Left kidney (tissue), 2 donors: ENCODE measurements around the gene PPP1R18. TPM values are rescaled to one million over a fixed set of nuclear protein-coding genes. Genes with fewer than 3 reads are reported as not detected.

ENCODE experiments used
- DNase-seq: peaks from one replicate; pipeline ENCODE4 v3.0.0-alpha.2; 2013
- polyA plus RNA-seq: library from polyadenylated mRNA; unstranded; fragments of 120-200 nt; gene quantifications from one replicate; pipeline ENCODE4 v1.2.1, GENCODE V29; 2013; ENCODE audit not compliant: insufficient read length

Gene PPP1R18
- polyA plus RNA-seq, 1 donor: 36.9 TPM

DNA sequence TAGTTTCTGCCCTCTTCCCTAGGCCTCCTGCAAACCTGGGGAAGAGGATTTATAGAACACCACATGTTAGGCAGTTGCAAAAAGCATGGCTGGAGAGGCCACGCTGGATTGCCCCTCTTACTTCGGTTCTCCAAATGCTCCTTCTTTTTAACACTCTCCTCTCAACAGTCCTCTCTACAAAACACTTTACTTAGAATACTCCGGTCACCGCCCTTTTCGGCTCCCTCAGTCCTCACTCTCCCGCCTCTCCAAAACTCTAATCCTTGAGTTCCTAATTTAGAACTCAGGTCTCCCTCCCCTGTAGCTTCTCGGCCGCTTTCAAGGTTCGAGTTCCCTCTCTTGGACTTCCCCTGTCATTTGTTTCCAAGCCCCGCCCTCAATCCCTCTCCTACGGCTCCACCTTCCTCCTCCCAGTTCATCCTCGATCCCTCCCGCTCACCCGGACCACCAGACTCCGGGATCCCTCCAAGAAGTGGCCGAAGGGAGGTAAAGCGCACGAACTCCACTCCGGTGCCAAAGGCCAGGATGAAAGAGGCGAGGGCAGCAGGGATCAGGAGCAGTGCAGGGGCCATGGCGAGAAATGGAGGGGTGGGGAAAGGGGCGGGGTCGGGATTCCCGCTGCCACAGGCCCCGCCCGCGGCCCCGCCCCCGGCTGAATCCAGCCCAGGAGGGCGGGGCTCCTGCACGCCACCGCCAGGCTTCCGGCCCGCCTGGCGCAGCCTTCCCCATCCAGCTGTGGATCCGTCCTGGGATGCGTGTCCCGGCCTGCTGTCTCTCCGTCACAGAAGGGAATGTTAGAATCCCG lies 4.2 kb upstream of the PPP1R18 start, which contains the start of gene NRM:
NRM (minus strand) TSS at position 582 of the 805 bp plus-strand sequence; CDS start at position 572, 10 bp downstream.
- peak; percentile 87 for DNase-seq

DNA sequence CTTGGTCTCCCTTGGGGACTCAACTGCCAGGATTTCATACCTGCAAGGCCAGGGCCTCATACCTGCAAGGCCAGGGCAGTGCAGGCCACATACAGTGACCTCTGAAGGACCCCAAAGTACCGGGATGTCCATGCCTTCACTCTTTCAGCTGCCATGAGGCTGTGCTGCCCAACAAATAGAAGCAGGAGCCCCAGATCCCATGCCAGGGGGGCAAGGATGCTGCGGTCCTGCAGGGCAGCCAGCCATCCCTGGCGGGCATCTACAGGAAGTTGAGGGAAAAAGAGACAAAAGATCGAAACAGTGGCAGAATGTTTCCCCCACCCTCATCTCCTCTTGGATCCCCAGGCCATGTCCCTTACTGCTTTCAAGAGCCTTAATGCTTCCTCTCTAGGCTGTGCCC lies 3.5 kb upstream of the PPP1R18 start:
- no peak for DNase-seq

DNA sequence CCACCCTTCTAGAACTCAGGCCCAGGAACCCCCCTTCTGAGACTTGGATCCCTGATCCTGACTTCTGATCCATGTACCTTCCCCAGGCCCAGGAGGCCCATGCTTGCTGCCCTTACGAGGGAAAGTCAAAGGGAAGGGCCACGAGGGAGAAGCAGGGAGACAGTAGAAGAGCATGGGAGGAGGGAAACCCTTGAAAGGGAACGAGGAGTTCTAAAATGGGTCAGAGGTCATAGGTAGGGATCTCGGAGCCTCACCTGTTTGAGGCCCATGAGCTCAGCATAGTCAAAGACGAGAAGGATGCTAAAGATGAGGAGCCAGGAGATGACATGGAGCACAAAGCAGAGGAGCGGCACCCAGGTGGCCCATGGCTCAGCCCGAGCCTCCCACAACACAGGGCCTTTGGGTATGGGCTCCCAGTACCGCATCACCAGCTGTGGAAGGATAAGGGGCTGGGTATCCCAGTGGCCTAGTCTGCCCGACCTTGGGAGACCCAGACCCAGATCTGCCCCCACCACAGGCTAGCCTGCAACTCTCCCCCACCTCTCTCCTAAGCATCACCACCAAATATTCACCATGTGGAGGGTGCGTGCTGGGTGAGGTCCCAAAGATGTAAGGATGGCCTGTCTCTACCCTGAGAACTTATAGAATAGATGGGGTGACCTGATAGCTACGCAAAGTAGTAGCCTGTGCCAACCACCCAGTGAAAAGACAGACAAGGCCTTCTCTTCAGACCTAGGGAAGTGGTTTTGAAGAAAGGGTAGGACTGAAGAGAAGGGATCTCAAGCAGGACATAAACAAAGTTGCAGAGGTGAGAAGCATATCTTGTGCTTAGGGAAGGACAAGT lies 2.8 kb upstream of the PPP1R18 start:
- DNase-seq: no peak

- no peak for DNase-seq
Observed at GRCh38 chr6:30688569-30688968, 2.1 kb upstream of the PPP1R18 start.

GRCh38 chr6:30687659-30688431 lies 1.4 kb upstream of the PPP1R18 start:
- DNase-seq: peak; percentile 42

DNA sequence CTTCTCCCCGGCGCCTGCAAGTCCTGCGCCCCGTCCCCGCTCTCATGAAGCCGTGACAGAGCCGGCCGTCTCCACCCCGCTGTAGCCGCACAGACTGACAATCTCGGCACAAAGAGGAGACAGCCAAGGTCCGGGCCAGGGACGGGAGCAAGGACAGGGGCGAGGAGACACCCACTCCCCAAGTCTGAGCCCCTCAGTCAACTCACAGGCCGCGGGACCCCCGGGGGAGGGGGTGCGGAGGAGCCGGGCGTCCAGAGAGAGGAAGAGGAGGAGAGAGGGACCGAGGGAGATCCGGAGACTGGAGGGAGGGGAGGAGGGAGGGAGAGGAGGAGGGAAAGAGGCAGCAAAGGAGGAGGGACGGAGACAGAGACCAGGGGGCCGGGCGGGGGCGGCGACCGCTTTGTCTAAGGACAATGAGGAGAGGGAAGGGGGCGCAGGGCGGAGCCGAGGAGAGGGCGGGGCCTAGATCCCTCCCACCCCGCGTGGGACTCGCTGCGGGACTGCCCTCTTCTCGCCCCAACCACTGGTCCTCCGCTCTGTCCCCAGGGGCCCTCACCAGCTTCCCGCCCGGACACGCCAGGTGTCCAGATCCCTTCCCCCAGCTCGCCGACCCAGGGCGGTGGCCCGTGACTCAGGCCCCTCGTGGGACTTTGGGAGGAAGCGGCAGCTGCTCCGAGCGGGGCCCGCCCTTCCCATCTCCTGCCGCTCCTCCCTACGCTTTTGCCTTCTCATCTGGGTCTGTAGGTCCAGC lies 638 bp upstream of the PPP1R18 start:
- DNase-seq: peak; percentile 90

GRCh38 chr6:30685157-30686008 lies 1.1 kb downstream of the PPP1R18 start:
- no peak for DNase-seq

- no peak for DNase-seq
Observed at GRCh38 chr6:30684386-30685156, 1.9 kb downstream of the PPP1R18 start.

DNA sequence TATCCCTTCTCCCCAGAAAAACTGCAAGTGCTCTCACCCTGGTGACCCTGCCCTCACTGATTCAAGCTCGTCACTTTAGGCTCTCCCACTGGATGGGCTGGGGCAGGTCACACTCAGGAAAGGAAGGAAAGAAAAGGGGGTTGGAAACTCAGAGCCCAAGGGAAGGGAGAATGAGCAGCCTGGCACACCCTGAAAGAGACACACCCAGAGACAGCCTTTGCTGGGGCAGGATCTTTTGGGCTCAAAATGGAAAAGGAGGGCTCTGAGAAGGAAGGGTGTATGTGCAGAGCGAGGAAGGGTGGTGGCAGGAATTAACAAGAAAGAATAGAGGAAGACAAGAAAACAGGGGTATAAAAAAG lies 2.5 kb downstream of the PPP1R18 start:
- DNase-seq: no peak

DNA sequence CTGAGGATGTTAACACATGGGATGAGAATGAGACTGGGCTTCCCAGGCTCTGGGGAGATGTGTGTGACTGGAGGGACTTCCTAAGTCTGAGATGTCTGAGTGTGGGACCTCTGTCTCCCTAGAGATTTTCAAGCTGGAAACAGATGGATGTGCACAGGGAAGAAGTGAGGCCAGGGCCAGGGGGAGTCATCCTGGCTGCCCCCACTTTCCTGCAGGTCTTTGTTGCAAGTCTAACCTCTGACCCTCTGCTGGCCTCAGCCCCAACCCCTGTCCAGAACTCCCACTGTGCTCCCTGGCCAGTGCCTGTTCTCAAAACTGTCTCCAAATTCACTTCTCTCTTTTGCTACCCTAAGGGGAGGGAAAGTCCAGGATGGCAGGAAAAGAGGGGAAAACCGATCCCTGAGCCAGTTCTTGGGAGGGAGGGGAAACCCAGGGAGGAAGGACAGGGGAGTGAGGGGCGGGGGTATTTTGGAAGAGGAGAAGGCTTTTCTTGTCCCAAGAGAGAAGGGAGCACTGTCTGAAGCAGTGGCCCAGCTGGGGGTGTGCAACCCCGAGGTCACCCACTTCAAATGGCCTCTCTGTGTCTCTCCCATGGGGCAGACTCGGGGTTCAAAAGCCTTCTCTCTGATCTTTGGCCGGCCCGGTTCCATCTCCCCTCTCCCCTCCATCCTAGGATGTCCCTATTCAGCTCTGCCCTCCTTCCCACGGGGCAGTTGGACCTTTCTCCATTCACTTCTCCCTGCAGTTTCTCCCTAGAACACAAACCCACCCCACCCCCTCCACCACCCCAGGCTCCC lies 3.1 kb downstream of the PPP1R18 start:
- no peak for DNase-seq

- no peak for DNase-seq
Observed at GRCh38 chr6:30682143-30683117, 4.0 kb downstream of the PPP1R18 start.

DNA sequence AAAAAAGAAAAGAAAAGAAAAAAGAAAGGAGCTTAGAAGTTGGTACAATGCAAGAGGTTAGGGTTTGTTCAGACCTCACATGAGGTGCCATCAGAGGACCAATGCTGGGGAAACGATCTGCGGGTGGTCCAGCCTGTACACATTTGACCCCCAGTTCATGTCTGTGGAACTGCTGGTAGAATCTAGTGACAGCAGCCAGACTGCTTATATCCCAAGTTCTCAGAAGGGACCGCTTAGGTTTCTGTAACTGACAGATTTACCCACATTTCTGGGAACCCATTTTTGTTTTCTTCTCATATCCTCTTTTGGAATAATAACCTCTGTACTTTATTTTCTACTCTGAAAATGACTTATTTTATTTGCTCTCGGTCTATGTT lies 4.7 kb downstream of the PPP1R18 start:
- no peak for DNase-seq

DNA sequence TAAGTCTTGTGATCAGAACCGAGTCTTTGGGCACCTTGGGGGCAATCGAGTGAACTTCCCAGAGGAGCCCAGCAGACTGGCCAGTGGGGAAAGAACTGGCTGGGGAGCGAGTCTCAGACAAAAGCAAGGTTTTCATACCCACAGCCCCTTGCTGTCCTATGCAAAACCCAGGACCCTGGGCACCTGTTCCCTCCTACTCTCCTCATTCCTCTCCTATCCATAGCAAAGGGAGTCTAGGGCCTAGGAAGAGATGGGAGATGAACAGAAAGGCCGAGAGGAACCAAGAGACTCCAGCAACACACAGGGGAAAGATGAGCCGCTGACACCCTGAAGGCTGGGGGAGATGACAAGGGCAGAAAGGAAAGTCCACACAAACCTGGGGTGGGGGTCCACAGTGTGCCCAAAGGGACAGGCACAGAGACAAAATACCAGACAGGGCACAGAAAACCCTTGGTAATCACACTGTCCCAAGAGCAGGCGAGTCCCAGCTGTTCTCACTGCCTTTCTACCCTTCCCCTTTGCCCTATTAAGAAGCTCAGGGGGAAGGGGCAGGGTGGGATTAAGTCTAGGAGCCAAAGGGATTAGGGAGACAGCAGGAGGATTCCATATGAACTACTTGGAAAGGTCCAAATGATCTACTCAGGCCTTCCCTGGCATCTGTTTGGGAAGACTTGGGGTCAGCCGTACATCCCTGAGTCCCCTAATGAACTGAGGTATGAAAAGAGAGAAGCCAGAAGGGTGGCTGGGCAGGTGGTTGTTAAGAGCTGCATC lies 6.5 kb downstream of the PPP1R18 start:
- no peak for DNase-seq

DNA sequence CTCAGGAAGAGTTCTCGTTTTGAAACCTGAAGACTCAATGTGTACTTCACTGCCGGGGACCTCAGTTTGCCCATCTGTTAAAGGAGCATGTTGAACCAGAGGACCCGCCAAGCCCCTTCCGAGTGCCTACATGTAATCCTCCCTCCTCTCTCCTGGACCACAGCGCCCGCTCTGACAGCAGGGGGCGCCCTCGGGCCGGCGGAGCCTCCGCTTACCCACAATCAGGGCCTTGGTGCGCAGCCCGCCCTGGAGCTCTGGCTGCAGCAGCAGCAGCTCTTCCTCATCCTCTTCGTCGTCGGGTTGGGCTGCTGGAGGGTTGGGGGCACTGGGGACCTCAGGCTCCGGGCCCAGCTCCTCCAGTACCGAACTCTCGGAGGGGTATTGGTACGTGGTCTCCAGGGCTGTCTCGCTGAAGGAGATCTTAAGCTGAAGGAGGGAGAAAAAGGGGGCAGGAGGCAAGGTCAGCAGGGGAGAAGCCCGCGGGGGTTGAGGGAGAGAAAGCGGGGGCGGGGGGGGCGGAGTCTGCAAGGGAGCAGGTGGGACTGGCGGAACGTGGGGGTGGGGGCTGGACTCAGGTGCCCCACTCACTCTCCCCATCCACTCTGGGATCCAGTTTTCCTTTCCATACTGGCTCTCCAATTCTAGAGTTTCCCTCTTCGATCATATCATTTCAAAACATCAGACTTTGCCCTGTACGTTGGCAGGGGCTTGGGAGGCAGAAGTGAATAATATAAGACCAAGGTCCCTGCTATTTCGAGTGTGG lies 7.3 kb downstream of the PPP1R18 start:
- peak; percentile 77 for DNase-seq

DNA sequence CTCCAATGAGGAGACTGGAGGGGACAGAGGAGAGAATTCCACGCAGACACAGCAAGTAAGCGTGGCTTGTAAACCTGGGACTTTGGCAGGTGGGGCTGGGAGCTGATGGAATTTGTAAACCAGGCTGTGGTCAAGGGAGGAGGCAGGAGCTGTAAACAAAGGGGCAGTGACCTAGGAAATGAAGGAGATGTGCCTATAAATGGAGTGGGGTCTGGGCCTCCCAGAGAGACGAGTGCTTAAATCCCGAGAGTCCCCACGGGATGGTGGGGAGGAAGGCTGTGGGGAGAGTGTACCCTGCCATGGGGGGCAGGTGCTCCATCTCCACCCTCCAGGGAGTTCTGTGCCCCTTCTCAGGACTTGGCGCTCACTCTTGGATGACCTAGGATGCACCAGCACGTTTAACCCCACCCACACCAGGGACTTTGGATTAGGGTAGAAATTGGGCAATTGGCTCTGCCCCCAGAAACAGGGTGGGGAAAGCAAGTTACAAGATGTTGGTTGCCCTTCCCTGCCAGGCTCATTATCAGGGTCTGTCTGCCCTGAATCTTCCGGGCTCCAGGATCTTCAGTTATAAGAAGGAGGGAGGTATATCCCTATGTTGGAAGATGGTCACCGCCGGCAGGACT lies 9.7 kb downstream of the PPP1R18 start:
- no peak for DNase-seq
